Gastrocnemius medialis (tissue), 4 donors: ENCODE data around the gene SYT7.

Experiments used
- CTCF ChIP-seq, 5 experiments: fragments of 450-650 bp in 3 of 5; fragments of 200-600 bp in 2 of 5; sonication (generic) in 2 of 5; IDR thresholded peaks in 4 of 5; conservative IDR thresholded peaks in 1 of 5; 1 replicate in 4 of 5; 2 replicates in 1 of 5; pipeline ENCODE4 v1.5.1; 2016 to 2019; ENCODE audit warnings: antibody characterized with exemption in 5 of 5, mild to moderate bottlenecking in 3 of 5, moderate library complexity in 3 of 5
- POLR2A ChIP-seq, 2 donors: fragments of 450-650 bp; IDR thresholded peaks; one replicate each; pipeline ENCODE4 v1.6.1; 2017; ENCODE audit warnings: antibody characterized with exemption in 2 of 2, mild to moderate bottlenecking in 2 of 2, moderate library complexity in 2 of 2

- TF ChIP-seq CTCF (IDR thresholded peaks at IDR 0.05 in 4 of 5, conservative IDR thresholded peaks at IDR 0.05 in 1 of 5) (no peak), POLR2A (IDR thresholded peaks at IDR 0.05) (no peak)
Observed at GRCh38 chr11:61495801-61496601, 84.9 kb downstream of the SYT7 start.
